T-helper 2 cell treated with Interferon-gamma antibody and Interleukin-4, amounts not matched to agents 5 μg/mL and 100 μg/mL, for 36 hours (primary cell): Measurements from ENCODE around the gene LMTK3.

Experiments
- DNase-seq: peaks from one replicate; pipeline ENCODE4 v3.0.0; 2021; ENCODE audit warnings: low spot score
- H3K27ac Mint-ChIP-seq: one replicate; pipeline ENCODE4 v1.8.0; 2021; ENCODE audit warnings: mild to moderate bottlenecking, mixed read lengths
- H3K27me3 Mint-ChIP-seq: one replicate; pipeline ENCODE4 v1.8.0; 2021; ENCODE audit warnings: low read depth, mixed read lengths
- H3K36me3 Mint-ChIP-seq: one replicate; pipeline ENCODE4 v1.8.0; 2021; ENCODE audit warnings: low read depth, mixed read lengths
- H3K4me1 Mint-ChIP-seq: one replicate; pipeline ENCODE4 v1.8.0; 2021; ENCODE audit warnings: low read depth, mixed read lengths
- H3K4me3 Mint-ChIP-seq: one replicate; pipeline ENCODE4 v1.8.0; 2022; ENCODE audit warnings: mild to moderate bottlenecking, moderate library complexity, mixed read lengths
- H3K9me3 Mint-ChIP-seq: one replicate; pipeline ENCODE4 v1.8.0; 2021; ENCODE audit warnings: mixed read lengths

Gene LMTK3

GRCh38 chr19:48441360-48442050 is 70.1 kb downstream of the LMTK3 start:
- Mint-ChIP-seq H3K27me3 (peaks cover 26% of the 10 kb centered on the region), H3K27ac (no peak overlapping the region), H3K9me3 (no peaks in the 10 kb centered on the region), H3K4me3 (peak overlapping the region; percentile 49), H3K4me1 (peaks cover 16% of the 10 kb centered on the region), H3K36me3 (peaks cover 7% of the 10 kb centered on the region)
- DNase-seq: no peak

GRCh38 chr19:48436586-48436985 is 75.0 kb downstream of the LMTK3 start:
- no peaks in the 10 kb centered on the region for H3K36me3 Mint-ChIP-seq
- H3K4me1 Mint-ChIP-seq: no peaks in the 10 kb centered on the region
- no peak overlapping the region for H3K4me3 Mint-ChIP-seq
- DNase-seq: no peak
- H3K27me3 Mint-ChIP-seq: peaks cover 11% of the 10 kb centered on the region
- no peak overlapping the region for H3K27ac Mint-ChIP-seq
- H3K9me3 Mint-ChIP-seq: no peaks in the 10 kb centered on the region
